Forelimb muscle (tissue), 1 donor: ENCODE results near the gene RALGPS2. TPM values are rescaled to one million over a fixed set of nuclear protein-coding genes. Genes with fewer than 3 reads are reported as not detected.

ENCODE experiments used
- DNase-seq: peaks from one replicate; pipeline ENCODE4 v3.0.0-alpha.2; 2013; ENCODE audit warnings: low read depth
- polyA plus RNA-seq: library from polyadenylated mRNA; unstranded; fragments of 120-200 nt; gene quantifications from one replicate; pipeline ENCODE4 v1.2.1, GENCODE V29; 2013; ENCODE audit not compliant: insufficient read length

The RALGPS2 gene
- polyA plus RNA-seq, 1 donor, result 39.6 TPM

DNA sequence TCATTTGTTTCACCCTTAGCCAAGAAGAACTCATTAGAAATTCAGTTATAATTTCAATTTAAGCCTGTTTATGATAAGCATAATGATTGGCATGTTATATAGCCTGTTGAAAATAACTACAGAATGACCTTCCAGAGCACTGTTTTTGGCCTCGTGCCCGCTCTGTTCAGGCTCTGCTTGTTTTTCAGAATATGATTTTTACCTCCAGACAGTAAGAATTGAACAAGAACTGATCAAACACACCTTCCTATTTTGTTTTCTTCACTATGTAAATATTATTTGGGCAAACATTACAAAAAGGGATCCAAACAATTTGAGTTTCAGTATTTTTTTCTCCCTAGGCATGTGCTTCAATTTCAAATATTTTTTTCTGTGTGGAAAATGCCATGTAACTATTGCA lies 193.9 kb downstream of the RALGPS2 start:
- DNase-seq, result no peak

DNA sequence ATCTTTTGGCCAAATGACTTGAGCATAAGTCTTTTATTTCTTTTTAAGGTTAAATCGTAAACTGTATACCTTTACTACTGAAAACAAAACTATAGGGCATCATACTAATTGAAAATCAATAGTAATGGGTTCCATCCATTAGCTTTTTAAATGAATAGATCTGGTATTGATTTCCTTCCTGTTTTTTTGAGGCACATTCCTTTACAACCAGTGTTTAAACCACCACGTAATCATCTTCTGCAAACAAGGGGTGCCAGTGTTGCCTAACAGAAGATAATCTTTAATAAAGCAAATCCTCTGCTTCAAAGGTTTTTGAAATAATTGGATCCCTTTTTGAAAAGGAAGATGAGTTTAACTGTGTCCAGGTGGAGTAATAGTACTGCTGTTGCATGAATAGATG lies 194.5 kb downstream of the RALGPS2 start:
- no peak for DNase-seq

DNA sequence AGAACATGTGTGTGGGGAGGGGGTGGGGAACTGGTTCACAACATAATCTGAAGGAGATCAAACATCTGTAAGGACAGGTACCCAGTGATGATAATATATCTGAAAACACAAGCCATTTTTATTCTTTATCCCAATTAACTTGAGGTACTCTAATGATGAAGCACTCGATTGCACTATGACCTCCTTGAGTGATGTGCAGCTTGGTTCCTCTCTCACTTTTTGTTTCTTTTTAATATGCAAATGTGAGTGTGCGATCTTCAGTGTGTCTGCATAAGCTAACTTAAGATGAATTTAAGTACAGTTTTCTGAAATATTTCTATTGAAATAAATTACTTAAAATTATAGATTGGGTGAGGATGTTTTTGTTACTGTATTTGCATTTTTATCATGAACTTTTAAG lies 196.5 kb downstream of the RALGPS2 start:
- no peak for DNase-seq

DNA sequence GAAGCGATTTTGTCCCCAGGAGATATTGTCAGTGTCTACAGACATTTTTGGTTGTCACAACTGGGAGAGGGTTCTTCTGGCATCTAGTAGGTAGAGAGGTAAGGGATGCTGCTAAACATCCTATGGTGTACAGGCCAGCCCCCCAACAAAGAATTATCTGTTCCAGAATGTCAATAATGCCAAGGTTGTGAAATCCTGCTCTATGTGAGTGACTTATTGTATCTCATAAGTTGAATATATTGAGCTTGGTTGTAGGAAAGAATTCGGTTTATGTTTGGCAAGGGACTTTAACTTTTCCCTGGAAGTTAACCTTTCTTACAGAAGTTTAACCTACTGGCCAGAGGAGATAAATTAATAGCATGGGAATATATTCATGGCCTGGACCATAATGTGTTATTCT lies 198.5 kb downstream of the RALGPS2 start:
- no peak for DNase-seq

DNA sequence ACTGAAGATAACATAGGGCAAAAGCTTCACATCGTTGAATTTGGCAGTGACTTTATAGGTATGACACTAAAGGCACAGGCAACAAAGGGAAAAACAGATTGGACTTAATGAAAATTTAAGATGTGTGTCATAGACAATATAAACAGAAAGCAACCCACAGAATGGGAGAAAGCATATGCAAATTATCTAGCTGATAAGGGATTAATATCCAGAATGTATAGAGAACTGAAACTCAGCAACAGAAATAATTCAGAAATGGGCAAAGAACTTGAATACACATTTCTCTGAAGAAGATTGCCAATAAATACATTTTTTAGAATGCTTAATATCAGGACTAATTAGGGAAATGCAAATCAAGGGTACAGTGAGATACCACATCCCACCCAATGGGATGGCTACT lies 201.0 kb downstream of the RALGPS2 start:
- DNase-seq, result no peak

DNA sequence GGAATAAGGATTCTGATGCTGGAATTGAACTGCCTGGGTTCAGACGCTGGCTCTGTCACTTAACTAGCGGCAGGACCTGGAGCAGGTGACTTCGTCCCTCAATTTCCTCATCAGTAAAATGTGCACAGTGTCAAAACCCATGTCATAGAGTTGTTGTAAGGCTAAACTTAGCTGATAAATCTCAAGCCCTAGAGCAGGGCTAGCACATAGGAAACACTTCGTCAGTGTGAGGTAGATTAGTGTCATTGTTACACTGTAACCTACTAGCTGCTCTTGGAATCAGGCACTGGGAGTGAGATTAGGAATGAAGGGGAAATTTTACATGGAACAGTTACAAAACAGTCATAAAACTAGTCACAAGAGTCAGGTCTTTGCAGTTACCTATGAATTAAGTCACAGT lies 202.0 kb downstream of the RALGPS2 start:
- DNase-seq, result no peak

DNA sequence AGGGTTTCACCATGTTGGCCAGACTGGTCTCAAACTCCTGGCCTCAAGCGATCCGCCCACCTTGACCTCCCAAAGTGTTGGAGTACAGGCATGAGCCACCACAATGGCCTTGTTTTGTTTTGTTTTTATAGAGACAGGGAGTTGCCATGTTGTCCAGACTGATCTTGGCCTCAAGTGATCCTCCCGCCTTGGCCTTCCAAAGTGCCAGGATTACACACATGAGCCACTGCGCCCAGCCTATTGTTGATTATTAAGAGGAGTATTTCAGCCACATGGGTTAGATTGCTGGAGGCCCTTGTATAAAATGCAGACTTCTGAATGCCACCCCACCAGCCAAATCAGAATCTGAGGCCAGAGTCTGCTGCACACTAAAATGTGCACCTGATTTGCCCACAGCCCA lies 203.0 kb downstream of the RALGPS2 start:
- no peak for DNase-seq

DNA sequence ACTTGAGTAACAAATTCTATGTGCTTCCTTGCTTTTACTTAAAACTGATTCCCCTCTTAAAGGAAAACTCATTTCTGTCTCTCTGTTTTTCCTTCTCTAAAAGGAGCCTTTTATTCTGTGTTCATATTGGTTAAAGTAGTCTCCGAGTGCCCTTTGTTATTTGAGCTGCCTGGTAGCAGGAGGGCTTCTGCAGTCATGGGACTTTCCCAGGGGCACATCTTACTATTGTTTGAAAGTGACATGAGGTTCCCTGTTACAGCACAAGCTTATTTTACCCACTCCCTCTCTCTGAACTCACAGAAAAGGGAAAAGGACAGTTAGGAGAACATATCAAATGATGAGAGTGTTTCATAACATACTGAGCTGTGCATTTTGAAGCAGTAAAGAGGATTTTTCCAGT lies 203.9 kb downstream of the RALGPS2 start:
- DNase-seq, result no peak

DNA sequence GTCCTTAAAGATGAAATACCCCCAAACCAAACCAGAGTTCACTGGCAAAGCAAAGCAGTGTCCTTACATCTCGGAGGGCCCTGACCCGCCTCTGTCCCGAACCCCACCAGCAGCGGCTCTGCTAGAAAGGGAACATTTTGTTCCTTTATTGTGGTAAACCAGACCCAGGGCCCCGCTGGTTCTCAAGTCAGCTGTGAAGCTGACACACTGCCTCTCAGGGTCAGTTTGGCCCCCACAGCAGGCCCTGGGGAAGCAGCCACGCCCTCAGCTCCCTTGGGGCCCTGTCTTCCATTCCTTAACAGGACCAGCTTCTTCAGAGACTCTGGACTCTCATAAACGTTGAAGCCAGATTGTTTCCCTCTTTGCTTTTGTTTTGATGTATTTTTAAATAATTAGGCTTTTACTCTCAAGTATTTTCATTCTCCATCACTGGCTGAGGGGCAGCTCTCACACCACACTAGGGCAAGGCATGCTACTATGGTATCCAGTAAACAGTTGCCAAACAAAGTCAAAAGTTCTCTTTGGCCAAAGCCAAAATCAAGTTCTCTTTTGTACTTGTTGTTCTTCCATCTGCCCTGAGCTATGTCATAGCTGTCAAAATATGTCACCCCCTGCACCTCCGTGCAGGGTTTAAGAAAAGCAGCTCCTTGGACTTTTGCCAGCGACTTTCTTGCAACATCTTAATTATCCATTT lies 207.0 kb downstream of the RALGPS2 start:
- DNase-seq, result no peak

DNA sequence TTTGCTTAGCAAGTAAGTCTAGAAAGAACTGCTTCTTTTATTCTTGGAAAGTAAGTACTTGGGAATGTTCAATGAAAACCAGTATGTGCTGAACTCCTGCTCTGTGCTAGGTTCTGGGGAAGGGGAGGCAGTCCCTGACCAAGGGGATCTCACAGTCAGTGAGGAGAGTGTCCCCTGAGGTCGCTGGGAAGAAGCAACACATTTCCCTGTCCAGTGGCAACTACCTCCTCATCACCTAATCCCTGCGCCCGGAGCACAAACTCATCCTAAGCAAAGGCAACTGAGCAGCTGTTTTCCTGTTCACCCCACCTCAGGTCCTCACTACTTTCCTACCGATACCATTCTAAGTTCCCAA lies 207.5 kb downstream of the RALGPS2 start:
- no peak for DNase-seq

DNA sequence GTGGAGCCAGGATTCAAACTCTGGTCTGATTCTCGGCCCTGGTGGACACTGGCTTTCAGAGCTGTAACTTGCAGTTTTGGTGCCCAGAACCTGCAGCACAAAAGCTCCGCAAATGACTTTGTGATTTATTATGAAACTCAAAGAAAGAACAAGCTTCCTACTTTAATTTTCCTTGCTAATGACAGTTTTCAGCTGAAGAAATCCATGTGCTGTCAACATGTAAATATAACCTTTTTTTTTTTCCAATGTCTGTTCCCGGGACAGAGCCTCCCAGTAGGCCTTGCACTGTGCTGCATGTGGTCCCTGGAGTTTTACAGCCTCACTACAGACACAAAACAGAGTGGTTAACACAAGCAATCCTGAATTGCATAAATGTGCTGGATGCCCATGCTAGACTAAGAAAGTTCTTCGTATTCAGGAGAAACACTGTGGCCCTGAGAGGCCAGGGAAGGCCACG lies 208.1 kb downstream of the RALGPS2 start:
- no peak for DNase-seq

DNA sequence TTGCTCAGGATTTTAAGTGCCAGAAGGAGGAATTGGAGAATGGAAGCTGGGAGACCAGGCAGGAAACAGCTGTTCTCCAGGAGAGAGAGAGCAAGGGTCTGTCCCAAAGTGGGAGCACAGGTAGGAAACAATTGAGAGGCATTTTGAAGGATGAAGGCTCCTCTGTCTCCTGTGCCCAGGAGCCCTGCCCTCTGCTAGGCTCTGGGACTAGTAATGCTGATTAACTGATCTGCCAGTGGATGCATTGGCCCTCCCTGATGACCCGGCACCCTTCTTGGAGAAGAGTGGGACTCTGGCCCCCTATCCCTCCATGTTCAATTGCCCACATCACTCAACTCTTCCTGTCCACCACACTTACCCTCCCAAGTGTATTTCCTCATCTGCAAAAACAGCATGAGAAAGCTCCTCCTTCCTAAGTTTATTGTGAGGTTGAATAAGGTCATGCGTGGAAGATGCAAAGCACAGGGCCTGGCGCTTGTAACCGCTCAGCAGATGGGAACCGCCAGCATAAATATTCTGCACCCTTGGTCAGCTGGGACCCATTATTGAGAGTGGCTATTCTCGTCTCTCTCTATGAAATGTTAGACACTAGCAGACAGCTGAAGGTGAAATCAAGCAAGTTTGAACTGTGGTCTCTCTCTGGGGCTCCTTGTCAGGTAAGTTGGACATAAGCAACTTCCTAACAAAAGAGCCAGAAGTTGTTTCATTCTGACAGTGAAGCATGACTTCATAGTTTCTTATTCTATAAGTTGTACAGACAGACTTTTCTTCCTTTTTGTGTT lies 208.9 kb downstream of the RALGPS2 start:
- DNase-seq, result no peak

DNA sequence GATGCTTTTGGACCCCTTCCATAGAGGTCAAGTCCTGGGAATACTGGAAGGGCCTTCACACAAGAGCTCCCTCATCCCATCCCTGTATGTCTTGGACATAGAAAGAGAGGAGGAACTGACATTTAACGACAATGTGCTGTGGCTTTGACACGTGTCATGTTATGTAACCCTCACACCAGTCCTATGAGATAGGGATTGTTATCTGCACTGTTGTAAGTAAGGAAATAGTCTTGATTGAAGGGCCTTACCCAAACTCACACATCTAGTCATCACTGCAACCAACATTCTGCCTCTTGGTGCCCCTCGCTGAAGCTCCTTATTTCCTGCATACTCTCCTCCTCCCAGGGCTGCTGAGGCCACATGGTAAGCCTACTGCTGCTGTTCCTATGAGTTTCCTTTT lies 209.5 kb downstream of the RALGPS2 start:
- no peak for DNase-seq

DNA sequence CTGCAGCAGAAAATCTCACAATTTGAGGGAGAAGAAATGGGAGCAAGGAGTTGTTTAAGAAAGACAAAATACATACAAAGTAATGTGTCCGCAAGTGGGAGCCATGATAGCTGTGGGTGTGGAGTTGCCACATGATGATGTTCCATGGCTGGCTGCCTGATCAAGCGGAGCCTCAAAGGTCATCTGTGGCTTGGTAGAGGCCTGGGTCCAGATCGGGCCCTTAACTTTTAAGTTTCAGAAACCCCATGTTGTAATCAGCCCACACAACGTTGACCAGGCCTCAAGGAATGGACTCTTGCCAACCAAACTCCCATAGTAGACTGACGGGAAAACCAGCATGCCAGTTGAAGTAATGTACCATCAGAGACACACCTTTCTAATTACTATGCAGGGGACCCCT lies 210.6 kb downstream of the RALGPS2 start:
- no peak for DNase-seq

DNA sequence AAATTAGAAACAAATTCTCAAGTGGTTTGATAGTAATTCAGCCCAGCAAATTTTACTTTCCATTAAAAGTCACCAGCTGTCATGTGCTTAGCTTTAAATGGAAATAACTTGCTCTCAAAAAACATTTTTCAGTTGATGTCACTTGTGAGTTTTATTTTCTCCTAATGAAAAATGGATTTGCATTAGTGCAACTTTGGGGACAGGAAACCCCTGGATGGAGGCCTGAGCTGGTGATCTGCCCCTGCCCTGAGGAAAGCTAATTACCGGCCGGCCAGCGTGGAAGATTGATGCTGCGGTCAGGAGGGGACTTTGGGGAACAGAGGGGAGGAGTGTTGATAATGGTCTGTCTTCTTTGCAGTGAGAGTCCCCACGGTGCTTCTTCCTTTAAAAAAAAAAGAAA lies 212.7 kb downstream of the RALGPS2 start:
- peak; percentile 77 for DNase-seq

DNA sequence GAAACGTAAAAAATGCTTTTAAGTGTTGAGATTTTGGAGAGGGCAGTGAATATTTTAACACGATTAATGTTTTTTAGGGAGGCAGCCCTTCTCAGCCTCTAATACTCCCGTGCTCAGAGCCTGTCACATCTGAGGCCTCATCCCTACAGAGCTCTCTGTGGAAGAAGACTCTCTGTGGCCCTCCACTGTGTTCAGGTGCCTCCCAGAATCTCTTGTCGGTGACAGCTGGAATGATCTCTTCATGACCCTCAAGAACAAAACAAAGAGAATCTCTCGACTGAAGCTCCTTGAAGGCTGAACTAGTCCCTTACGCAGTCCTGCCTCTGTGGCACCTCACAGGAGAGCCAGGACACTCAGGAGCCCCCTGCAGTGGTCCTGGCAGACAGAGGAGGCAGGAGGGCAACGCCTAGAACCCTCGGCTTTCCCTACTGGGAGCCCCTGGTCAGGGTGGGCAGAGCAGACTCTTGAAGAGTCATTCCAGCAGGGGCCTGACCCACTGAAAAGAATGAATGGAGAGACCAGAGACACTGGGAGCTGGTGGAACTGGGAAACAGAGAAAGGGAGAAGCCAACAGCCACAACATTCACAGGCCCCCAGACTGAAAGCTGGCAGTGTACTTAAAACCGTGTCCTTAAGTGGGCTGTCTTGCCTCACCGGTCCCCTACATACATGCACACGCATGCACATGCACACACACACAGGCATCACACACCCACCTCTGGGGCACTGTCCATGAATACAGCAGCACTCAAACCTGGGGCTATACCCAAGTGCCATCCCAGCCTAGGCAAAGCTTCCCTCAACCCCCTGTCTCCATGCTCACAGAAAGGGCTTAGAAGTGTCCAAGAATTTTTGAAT lies 213.3 kb downstream of the RALGPS2 start:
- no peak for DNase-seq

DNA sequence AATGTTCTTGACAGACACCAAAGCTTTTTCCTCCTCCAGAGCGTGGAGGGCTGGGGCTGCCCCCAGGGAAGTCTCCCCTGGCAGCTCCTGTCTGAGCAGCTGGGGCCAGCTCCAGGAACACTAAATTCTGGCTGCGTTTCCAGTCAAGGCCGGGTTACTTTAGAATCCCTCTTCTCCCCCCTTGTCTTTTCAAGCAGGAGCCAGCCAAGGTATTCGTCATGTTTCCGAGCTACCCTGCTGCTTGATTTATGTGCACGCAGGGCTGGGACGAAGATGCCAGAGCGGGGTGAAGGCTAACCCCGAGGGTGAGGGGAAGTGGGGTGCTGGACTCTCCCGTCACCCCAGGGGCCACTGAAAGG lies 213.9 kb downstream of the RALGPS2 start:
- peak; percentile 82 for DNase-seq

DNA sequence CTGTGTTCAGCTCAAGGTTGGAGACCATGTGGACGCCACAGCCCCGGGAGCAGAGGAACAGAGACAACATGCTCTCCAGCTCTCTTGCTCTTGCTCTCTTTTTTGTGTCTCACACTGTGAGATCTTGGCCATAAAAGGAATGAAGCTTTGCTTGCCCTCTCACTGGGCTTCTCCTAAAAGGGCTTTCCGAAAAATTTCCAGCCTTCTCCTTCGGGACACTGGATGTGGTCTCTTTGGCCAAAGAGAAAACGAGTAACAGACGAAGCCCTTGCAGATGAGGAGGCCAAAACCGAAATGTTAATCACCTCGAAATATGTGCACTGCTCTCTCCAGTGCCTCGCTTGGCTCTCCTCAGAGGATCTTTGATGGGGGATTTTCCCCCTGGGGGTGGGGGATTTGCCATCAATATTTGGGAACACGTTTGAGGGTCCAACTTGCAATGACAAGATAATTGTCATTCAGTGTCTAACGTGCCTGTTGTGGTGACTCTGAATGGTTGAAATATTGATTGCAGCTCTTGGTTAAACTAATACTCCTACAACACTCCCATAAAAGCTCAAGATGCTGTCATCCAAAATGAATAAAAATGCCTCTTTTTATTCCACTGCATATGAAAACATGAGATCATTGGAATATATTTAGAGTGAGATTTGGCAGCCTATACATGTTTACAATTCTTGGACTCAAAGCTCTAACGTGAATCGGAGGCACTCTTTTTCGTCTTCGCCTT lies 214.5 kb downstream of the RALGPS2 start:
- peak; percentile 84 for DNase-seq

DNA sequence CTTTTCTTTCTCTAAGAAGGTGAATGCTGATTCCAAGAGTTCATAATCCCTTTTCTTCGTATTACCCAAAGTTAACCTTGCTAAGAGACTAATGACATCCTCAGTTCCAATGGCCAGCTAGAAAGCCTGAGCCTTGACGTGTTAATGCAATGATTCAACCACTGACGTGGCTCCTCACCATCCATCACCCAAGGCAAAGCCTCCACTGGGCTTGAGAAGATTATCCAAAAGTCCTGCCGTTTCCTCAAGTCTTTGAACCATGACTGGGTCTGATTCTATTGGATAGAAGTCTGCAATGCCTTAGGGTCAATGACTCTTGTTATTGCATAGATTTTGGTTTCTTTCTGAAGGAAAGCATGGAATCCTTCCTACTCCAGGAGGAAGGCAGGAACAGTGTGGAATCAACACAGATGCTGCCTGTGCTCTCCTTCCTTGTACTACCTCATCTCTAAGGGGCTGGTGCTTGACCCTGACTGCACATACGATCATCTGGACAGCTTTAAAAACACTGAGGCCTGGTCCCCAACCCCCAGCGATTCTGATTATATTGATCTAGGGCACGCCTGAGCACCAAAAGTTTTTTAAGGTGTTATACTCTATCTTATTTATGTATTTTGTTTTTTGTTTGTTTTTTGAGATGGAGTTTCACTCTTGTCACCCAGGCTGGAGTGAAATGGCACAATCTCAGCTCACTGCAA lies 215.2 kb downstream of the RALGPS2 start:
- no peak for DNase-seq

DNA sequence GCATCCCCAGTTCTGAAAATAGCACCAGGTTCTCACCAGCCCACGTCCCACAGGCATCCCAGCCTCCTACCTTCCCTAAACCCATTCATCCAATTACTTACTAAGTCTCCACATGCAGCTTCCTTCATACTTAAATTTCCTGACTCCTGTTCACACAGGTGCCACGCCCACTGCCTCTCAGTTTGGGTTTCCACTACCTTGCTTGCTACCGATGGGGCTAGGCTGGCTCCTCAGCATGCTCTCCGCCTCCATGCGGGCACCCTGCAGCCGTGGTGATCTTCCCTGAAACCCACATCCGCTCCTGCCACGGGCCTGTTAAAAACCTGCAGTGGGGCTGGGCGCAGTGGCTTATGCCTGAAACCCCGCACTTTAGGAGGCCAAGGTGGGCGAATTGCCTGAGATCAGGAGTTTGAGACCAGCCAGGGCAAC lies 216.2 kb downstream of the RALGPS2 start:
- no peak for DNase-seq

DNA sequence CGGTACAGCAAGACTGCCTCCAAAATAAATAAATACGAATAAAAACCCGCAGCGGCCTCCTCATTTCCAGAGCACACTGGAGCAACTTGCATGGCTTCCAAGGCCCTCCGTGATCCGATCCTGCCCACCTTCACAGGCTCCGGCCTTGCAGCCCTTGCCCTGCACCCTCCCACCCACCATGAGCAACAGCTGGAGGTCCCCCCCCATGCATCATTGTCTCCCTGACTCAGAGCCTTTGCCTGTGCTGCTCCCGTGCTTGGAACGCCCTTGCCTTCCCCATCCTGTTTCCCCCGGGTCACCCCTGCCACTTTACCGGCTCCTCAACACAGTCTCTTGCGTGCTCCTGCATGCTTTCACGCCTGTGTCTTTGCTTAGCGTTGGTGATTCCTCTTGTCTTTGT lies 216.8 kb downstream of the RALGPS2 start:
- no peak for DNase-seq
